ENCODE data around the gene PNMA1. TPM values are rescaled to one million over a fixed set of nuclear protein-coding genes. Genes with fewer than 3 reads are reported as not detected.

The PNMA1 gene
- 28.1 and 28.4 TPM in 2 replicates for total RNA-seq

GRCh38 chr14:73713803-73714655 lies at the start of gene PNMA1:
Gene PNMA1, minus strand, starts transcription at chr14:73714384. Its CDS starts 745 bp downstream, at chr14:73713639.

Small RNAs within 50 kb of the gene (small RNA-seq; reads per million reads assigned to genes)
- not detected for gene MIR4505 (ENCODE audit: low replicate concordance)

Other genes starting within 250 kb of the PNMA1 start
- gene RIOX1, start 223.5 kb downstream of the PNMA1 start, total RNA-seq: 16.9 and 29.2 TPM in 2 replicates
- 6.7 and 17.3 TPM in 2 replicates for gene ACOT1, start 177.2 kb downstream of the PNMA1 start, total RNA-seq
- under 0.01 TPM in 1 of 2 replicates, not detected in the other for gene HEATR4, start 155.4 kb downstream of the PNMA1 start, total RNA-seq
- gene ACOT2, start 145.2 kb downstream of the PNMA1 start, total RNA-seq: 19.3 and 47.9 TPM in 2 replicates
- gene ACOT4, start 122.5 kb downstream of the PNMA1 start, total RNA-seq: 0.57 and 1.5 TPM in 2 replicates
- 0.14 TPM in 1 of 2 replicates, not detected in the other for gene ACOT6, start 101.9 kb downstream of the PNMA1 start, total RNA-seq
- 9.4 and 10.3 TPM in 2 replicates for gene DNAL1, start 69.4 kb downstream of the PNMA1 start, total RNA-seq
- 3.1 and 4.3 TPM in 2 replicates for gene PTGR2, start 137.4 kb upstream of the PNMA1 start, total RNA-seq
- 83.4 and 86.3 TPM in 2 replicates for gene ZNF410, start 172.5 kb upstream of the PNMA1 start, total RNA-seq
- 3.3 and 3.7 TPM in 2 replicates for gene FAM161B, start 235.7 kb upstream of the PNMA1 start, total RNA-seq
- gene COQ6, start 235.9 kb upstream of the PNMA1 start, total RNA-seq: 14.0 and 25.9 TPM in 2 replicates